Ovary (tissue), 9 donors: ENCODE data around the gene MRLN. TPM values are rescaled to one million over a fixed set of nuclear protein-coding genes. Genes with fewer than 3 reads are reported as not detected.
"Not testable (repeated sequence)": the region's sequence is repeated elsewhere in the genome, so short reads cannot be mapped to it uniquely, and the experiment has no call there.

Experiments
- DNase-seq, 5 donors: peaks; one replicate each; pipeline ENCODE4 v3.0.0-alpha.2; 2019 to 2020
- H3K27ac ChIP-seq, 2 donors: fragments of 200-600 bp; one replicate each; pipeline versions ENCODE4 v1.5.1 to v1.8.0; 2019 to 2022
- H3K27me3 ChIP-seq: fragments of 200-600 bp; one replicate; pipeline ENCODE4 v1.8.0; 2022
- H3K36me3 ChIP-seq: fragments of 200-600 bp; sonication (generic); one replicate; pipeline ENCODE4 v1.5.1; 2019
- H3K4me1 ChIP-seq: one replicate; pipeline ENCODE4 v1.8.1; 2013; ENCODE audit warnings: mild to moderate bottlenecking, moderate library complexity; ENCODE audit not compliant: insufficient read depth
- H3K4me3 ChIP-seq: fragments of 200-600 bp; sonication (generic); one replicate; pipeline ENCODE4 v1.5.1; 2017
- H3K9me3 ChIP-seq, 2 donors: fragments of 200-600 bp in 1 of 2; sonication (generic) in 1 of 2; one replicate each; pipeline versions ENCODE4 v1.5.1 to v1.8.1; 2013 to 2019; ENCODE audit warnings: mild to moderate bottlenecking in 1 of 2, moderate library complexity in 1 of 2
- CTCF ChIP-seq, 3 donors: fragments of 450-650 bp in 2 of 3; fragments of 200-600 bp in 1 of 3; IDR thresholded peaks; one replicate each; pipeline versions ENCODE4 v1.5.1 to v1.8.0; 2016 to 2022; ENCODE audit warnings: antibody characterized with exemption in 3 of 3, mild to moderate bottlenecking in 1 of 3
- EP300 ChIP-seq: sonication (generic); formaldehyde crosslinking; IDR thresholded peaks from one replicate; pipeline ENCODE4 v1.6.1; 2017; ENCODE audit warnings: antibody characterized with exemption
- POLR2A ChIP-seq: fragments of 450-650 bp; IDR thresholded peaks from one replicate; pipeline ENCODE4 v1.6.1; 2017; ENCODE audit warnings: antibody characterized with exemption, mild to moderate bottlenecking, moderate library complexity
- WGBS, 3 donors: extraction: QIAGEN DNeasy Blood & Tissue Kit in 1 of 3; methylation state at CpG; one replicate each; pipeline versions ENCODE4 v1.1.5 to v1.1.7; 2013 to 2017; 5-methylcytosine and 5-hydroxymethylcytosine counted together
- intact Hi-C, 4 donors: fragments of 100-400 bp; cut with DNase I; formaldehyde crosslinking; loops; one replicate each; pipeline versions ENCODE4 v1.11.0 to v1.15.1; 2022 to 2023
- polyA plus RNA-seq, 2 donors: library from polyadenylated mRNA; stranded (reverse); fragments of 200-250 nt in 1 of 2; fragments of 350-450 nt in 1 of 2; fragmentation: Illumina TruSeq in 1 of 2; extraction: RNeasy Lipid Tissue Mini Kit (QIAGEN cat#74804) in 1 of 2; gene quantifications; one replicate each; pipeline ENCODE4 v1.2.3, GENCODE V29; 2013 to 2014
- total RNA-seq, 7 donors: library from RNA; depleted of rRNA in 2 of 7; stranded (reverse); fragments of >200 nt in 2 of 7; fragmentation: NEBNext Ultra II Directional in 3 of 7; extraction: Animal tissue kit (Norgen Biotek cat#: 25700) in 3 of 7; gene quantifications; one replicate each; pipeline versions ENCODE4 v1.1.0 to v1.2.4, GENCODE V29; 2016 to 2023
- donor health status: DM: no; HTN: no; CAD: no; lungs with moderate emphysema.
- donor health status: DM: no; HTN: no; CAD: no.
- donor health status: Bipolar disorder and iron deficiency.
- donor health status: DM: yes; HTN: yes; CAD: no.
- donor health status: DM: no; HTN: no; CAD: no.
- donor health status: DM: yes; HTN: yes; CAD: no.

MRLN gene
- total and polyA plus RNA-seq, 9 donors, result 0.80 TPM; not detected in 8

GRCh38 chr10:59792812-59793211, 39.6 kb upstream of the MRLN start:
- Histone ChIP-seq H3K27ac (no peak overlapping the region), H3K4me1 (peaks cover 13% of the 10 kb centered on the region), H3K27me3 (no peaks in the 10 kb centered on the region), H3K4me3 (no peak overlapping the region), H3K9me3 (no peaks in the 10 kb centered on the region), H3K36me3 (no peaks in the 10 kb centered on the region)
- TF ChIP-seq POLR2A (no peak), CTCF (IDR thresholded peaks at IDR 0.05) (no peak), EP300 (no peak)
- DNase-seq, result no peak
- WGBS, 3 donors, result 81 to 87% (median 85%) methylated on average over 13 of the region's 13 CpGs
- intact Hi-C loops, result no loop called here

GRCh38 chr10:59791601-59792000, 38.3 kb upstream of the MRLN start:
- 55% methylated on average over 2 of the region's 2 CpGs for WGBS, 3 donors
- no peak overlapping the region for H3K4me3 ChIP-seq
- no peaks in the 10 kb centered on the region for H3K27me3 ChIP-seq
- H3K4me1 ChIP-seq, result peaks cover 16% of the 10 kb centered on the region
- no peak for TF ChIP-seq EP300
- TF ChIP-seq CTCF (IDR thresholded peaks at IDR 0.05), result no peak
- no peak for TF ChIP-seq POLR2A
- H3K9me3 ChIP-seq, result no peaks in the 10 kb centered on the region
- intact Hi-C loops, result no loop called here
- no peak for DNase-seq
- no peak overlapping the region for H3K27ac ChIP-seq
- H3K36me3 ChIP-seq, result no peaks in the 10 kb centered on the region

- DNase-seq, H3K4me3 ChIP-seq, H3K36me3 ChIP-seq, intact Hi-C loops, H3K27ac ChIP-seq, H3K9me3 ChIP-seq, H3K27me3 ChIP-seq: not testable (repeated sequence)
- 41 to 77% (median 49%) methylated on average over 2 of the region's 2 CpGs for WGBS, 3 donors
- H3K4me1 ChIP-seq, result peaks cover 18% of the 10 kb centered on the region
Measured at GRCh38 chr10:59790080-59790479, 36.8 kb upstream of the MRLN start.

- DNase-seq, result peak in 3 of 5 donors; percentile 23 to 34 (median 32)
- Histone ChIP-seq H3K4me1 (peaks cover 16% of the 10 kb centered on the region), H3K27ac (peak overlapping the region in 1 of 2 donors; percentile 54)
- intact Hi-C loops, H3K4me3 ChIP-seq, H3K36me3 ChIP-seq, H3K9me3 ChIP-seq, H3K27me3 ChIP-seq: not testable (repeated sequence)
- 9 to 23% (median 10%) methylated on average over 3 to 5 of the region's 5 CpGs for WGBS, 3 donors
Measured at GRCh38 chr10:59788914-59789313, 35.7 kb upstream of the MRLN start.

- H3K4me1 ChIP-seq, H3K27me3 ChIP-seq, H3K9me3 ChIP-seq, DNase-seq, H3K36me3 ChIP-seq, H3K27ac ChIP-seq, intact Hi-C loops, H3K4me3 ChIP-seq: not testable (repeated sequence)
- WGBS, 3 donors, result 53 to 69% (median 62%) methylated on average over 7 of the region's 7 CpGs
Measured at GRCh38 chr10:59787032-59787431, 33.8 kb upstream of the MRLN start.

GRCh38 chr10:59785476-59785875, 32.2 kb upstream of the MRLN start:
- H3K27me3 ChIP-seq, H3K27ac ChIP-seq, H3K4me3 ChIP-seq, H3K4me1 ChIP-seq, DNase-seq, H3K9me3 ChIP-seq, H3K36me3 ChIP-seq, intact Hi-C loops: not testable (repeated sequence)
- WGBS, 3 donors, result 97 to 98% (median 97%) methylated on average over 2 to 3 of the region's 3 CpGs

- Histone ChIP-seq H3K9me3 (no peaks in the 10 kb centered on the region), H3K36me3 (no peaks in the 10 kb centered on the region), H3K4me3 (no peak overlapping the region), H3K27ac (no peak overlapping the region), H3K4me1 (peaks cover 7% of the 10 kb centered on the region), H3K27me3 (no peaks in the 10 kb centered on the region)
- intact Hi-C loops, result no loop called here
- 94 to 97% (median 95%) methylated on average over 8 of the region's 8 CpGs for WGBS, 3 donors
- no peak for DNase-seq
- TF ChIP-seq EP300 (no peak), CTCF (IDR thresholded peaks at IDR 0.05) (no peak), POLR2A (no peak)
Measured at GRCh38 chr10:59781511-59781910, 28.3 kb upstream of the MRLN start.
